K562 (cell line): Measurements from ENCODE around the gene IFT122. TPM values are rescaled to one million over a fixed set of nuclear protein-coding genes. Genes with fewer than 3 reads are reported as not detected.

Experiments
- ATAC-seq: fragments of 200-7000 bp; cut with Tn5 transposase; 3 replicates; pipeline ENCODE4 v1.9.1; 2020; ENCODE audit warnings: moderate library complexity
- BruUV-seq: library from RNA; stranded (reverse); fragments of 400-500 nt; replicated peaks from 2 replicates; lab custom pipeline; 2021; lab: Mats Ljungman, UMichigan
- CTCF ChIA-PET: fragments of 300-600 bp; formaldehyde crosslinking; extraction: SDS; loops from one replicate; lab custom pipeline; 2021; ENCODE audit warnings: low intra/inter-chr PET ratio; lab: Yijun Ruan, JAX
- POLR2A ChIA-PET: fragments of 300-600, 350-650 bp; sonication (Branson Sonifier 250); formaldehyde crosslinking; extraction: SDS; loops from one replicate; lab custom pipeline; 2021; ENCODE audit warnings: antibody characterized with exemption, inconsistent platforms; lab: Yijun Ruan, JAX
- DNase-seq, 4 experiments: peaks; one replicate each; pipeline versions ENCODE4 v3.0.0 to v3.0.0-alpha.2; 2011 to 2018; ENCODE audit warnings: low spot score in 3 of 4, mixed read lengths in 3 of 4; ENCODE audit errors: extremely low read depth in 1 of 4
- FAIRE-seq: peaks from 2 replicates; lab custom pipeline; 2011; peaks lifted over from hg19 to GRCh38; lab: Jason Lieb, UNC
- H2AFZ ChIP-seq: 2 replicates; pipeline ENCODE4 v1.6.0; 2011; ENCODE audit warnings: low read depth, low read length, control low read depth, inconsistent platforms
- H3K27ac ChIP-seq: fragments of 200-600 bp; 3 replicates; pipeline ENCODE4 v1.8.0; 2011; ENCODE audit warnings: low read depth, mild to moderate bottlenecking, control low read depth, inconsistent platforms, low read length, moderate library complexity, mixed read lengths; ENCODE audit errors: extremely low read depth
- H3K27me3 ChIP-seq, 2 experiments: fragments of 300-600 bp in 1 of 2; 2 replicates in 1 of 2; 3 replicates in 1 of 2; pipeline versions ENCODE4 v1.6.0 to v1.8.0; 2011; ENCODE audit warnings: inconsistent platforms in 2 of 2, low read length in 2 of 2, mild to moderate bottlenecking in 1 of 2, mixed read lengths in 1 of 2, moderate library complexity in 1 of 2; ENCODE audit not compliant: control insufficient read depth in 2 of 2, insufficient read depth in 2 of 2
- H3K36me3 ChIP-seq: fragments of 300-600 bp; 3 replicates; pipeline ENCODE4 v1.8.0; 2011; ENCODE audit warnings: mild to moderate bottlenecking, low read length, inconsistent platforms; ENCODE audit not compliant: control insufficient read depth, insufficient read depth
- H3K4me1 ChIP-seq, 2 experiments: fragments of 200-600 bp in 1 of 2; replicated peaks in 1 of 2; 2 replicates in 1 of 2; 3 replicates in 1 of 2; pipeline versions ENCODE4 v1.5.1 to v1.8.0; 2011; ENCODE audit warnings: inconsistent platforms in 2 of 2, low read length in 2 of 2, mild to moderate bottlenecking in 1 of 2, mixed read lengths in 1 of 2, moderate library complexity in 1 of 2; ENCODE audit not compliant: control insufficient read depth in 2 of 2, insufficient read depth in 2 of 2
- H3K4me2 ChIP-seq: 2 replicates; pipeline ENCODE4 v1.6.1; 2011; ENCODE audit warnings: low read length, control low read depth, inconsistent platforms, mixed read lengths; ENCODE audit not compliant: insufficient read depth
- H3K4me3 ChIP-seq: fragments of 200-600 bp; sonication (generic), shearing (Covaris generic); 2 replicates; pipeline ENCODE4 v1.5.1; 2016; ENCODE audit warnings: control low read depth, inconsistent platforms
- H3K79me2 ChIP-seq: fragments of 200-600 bp; 3 replicates; pipeline ENCODE4 v1.8.0; 2011; ENCODE audit warnings: low read length, inconsistent platforms; ENCODE audit not compliant: control insufficient read depth, insufficient read depth
- H3K9ac ChIP-seq, 2 experiments: 2 replicates each; pipeline versions ENCODE4 v1.6.0 to v1.6.1; 2011; ENCODE audit warnings: low read depth in 2 of 2, low read length in 2 of 2, control low read depth in 1 of 2, inconsistent platforms in 1 of 2, mild to moderate bottlenecking in 1 of 2, mixed read lengths in 1 of 2; ENCODE audit not compliant: insufficient read depth in 1 of 2
- H3K9me1 ChIP-seq: one replicate; pipeline ENCODE4 v1.6.0; 2011; ENCODE audit warnings: inconsistent platforms, mild to moderate bottlenecking, low read length, moderate library complexity; ENCODE audit not compliant: control insufficient read depth, insufficient read depth
- H3K9me3 ChIP-seq: replicated peaks from 2 replicates; pipeline ENCODE4 v1.5.1; 2011; ENCODE audit warnings: low read depth, low read length, inconsistent platforms; ENCODE audit not compliant: control insufficient read depth, insufficient read depth
- H4K20me1 ChIP-seq: replicated peaks from 2 replicates; pipeline ENCODE4 v1.6.1; 2011; ENCODE audit warnings: low read length, inconsistent platforms, mixed read lengths; ENCODE audit not compliant: control insufficient read depth, insufficient read depth
- PCBP1 ChIP-seq: fragments of 200-400 bp; formaldehyde crosslinking; IDR thresholded peaks from 2 replicates; pipeline ENCODE4 v1.6.1; 2018; ENCODE audit warnings: mild to moderate bottlenecking, low read depth, low read length; ENCODE audit not compliant: poor library complexity, severe bottlenecking
- SRSF9 ChIP-seq: fragments of 200-400 bp; formaldehyde crosslinking; IDR thresholded peaks from 2 replicates; pipeline ENCODE4 v1.6.1; 2017; ENCODE audit warnings: low read depth, low read length, borderline replicate concordance
- WGBS: fragments of 100-300 bp; shearing (Covaris generic); methylation state at CpG from one replicate; pipeline ENCODE4 v1.1.6; 2016; ENCODE audit warnings: low coverage, mixed read lengths; ENCODE audit not compliant: insufficient coverage; ENCODE audit errors: missing lambda C conversion rate; 5-methylcytosine and 5-hydroxymethylcytosine counted together
- in situ Hi-C: fragments of 300-500 bp; cut with MboI; formaldehyde crosslinking; loops from 4 replicates; pipeline ENCODE4 v1.15.0; 2018; ENCODE audit warnings: inconsistent platforms, mixed read lengths
- intact Hi-C: fragments of 100-400 bp; cut with micrococcal nuclease; formaldehyde crosslinking; loops from 2 replicates; pipeline ENCODE4 v1.14.2; 2022
- polyA plus RNA-seq, 8 experiments: library from polyadenylated mRNA; depleted of rRNA in 4 of 8; stranded (reverse) in 5 of 8; unstranded in 3 of 8; fragments of >200 nt; fragmentation: Nextera tagmentation in 2 of 8; fragmentation: Illumina TruSeq in 1 of 8; extraction: Ambion mirVana in 2 of 8; extraction: Trizol in 1 of 8; gene quantifications; 2 replicates each; pipeline versions ENCODE4 v1.2.1 to v1.2.3, GENCODE V29; 2011 to 2014; ENCODE audit warnings: inconsistent platforms in 1 of 8, missing spikeins in 1 of 8
- total RNA-seq, 7 experiments: library from RNA; depleted of rRNA in 6 of 7; stranded (reverse); fragments of >200 nt in 6 of 7; fragmentation: Illumina TruSeq in 2 of 7; extraction: Trizol in 2 of 7; gene quantifications; 2 replicates each; pipeline versions ENCODE4 v1.2.1 to v1.2.3, GENCODE V29; 2011 to 2021; ENCODE audit warnings: low replicate concordance in 1 of 7
- TF ChIP-seq, protein P1 (sequence below), 2 experiments: fragments of 450-650 bp; IDR thresholded peaks; 2 replicates each; pipeline ENCODE4 v1.6.1; 2016

IFT122 gene
- total and polyA plus RNA-seq, 9 of the 15 experiments (the other 6 are each of a cell fraction or from before 2014, with no cell fraction given): 2.4 to 11.5 (median 7.7) TPM

- Histone ChIP-seq H3K27me3 (no peaks in the 10 kb centered on the region), H3K9me3 (no peaks in the 10 kb centered on the region), H4K20me1 (no peaks in the 10 kb centered on the region), H3K9ac (peak overlapping the region in 1 of 2 experiments; percentile 58; a peak in 2 of 4 replicates), H3K4me3 (no peak overlapping the region), H3K4me2 (no peak overlapping the region), H3K79me2 (no peaks in the 10 kb centered on the region), H3K4me1 (peaks cover 7 to 50% of the 10 kb centered on the region in 2 experiments; a peak in 4 of 5 replicates), H3K27ac (no peak overlapping the region), H3K9me1 (no peaks in the 10 kb centered on the region), H2AFZ (no peak overlapping the region), H3K36me3 (peaks cover 25% of the 10 kb centered on the region; the same call in 1 of the 3 replicates)
- no peak for FAIRE-seq
- ATAC-seq: no peak
- in situ Hi-C loops: no loop called here
- BruUV-seq: no TSS peak
- CTCF ChIA-PET: no interaction called here
- WGBS: 69% methylated on average over 15 of the region's 15 CpGs
- intact Hi-C loops: no loop called here
- POLR2A ChIA-PET: interaction anchor here (0.5 to 1.0 kb wide), 2 partner anchors 29 to 278 kb away, joined by 3 to 5 read pairs; no protein-coding TSS in a partner anchor
- TF ChIP-seq SRSF9 (no peak), PCBP1 (no peak)
- TF ChIP-seq, protein P1, sequence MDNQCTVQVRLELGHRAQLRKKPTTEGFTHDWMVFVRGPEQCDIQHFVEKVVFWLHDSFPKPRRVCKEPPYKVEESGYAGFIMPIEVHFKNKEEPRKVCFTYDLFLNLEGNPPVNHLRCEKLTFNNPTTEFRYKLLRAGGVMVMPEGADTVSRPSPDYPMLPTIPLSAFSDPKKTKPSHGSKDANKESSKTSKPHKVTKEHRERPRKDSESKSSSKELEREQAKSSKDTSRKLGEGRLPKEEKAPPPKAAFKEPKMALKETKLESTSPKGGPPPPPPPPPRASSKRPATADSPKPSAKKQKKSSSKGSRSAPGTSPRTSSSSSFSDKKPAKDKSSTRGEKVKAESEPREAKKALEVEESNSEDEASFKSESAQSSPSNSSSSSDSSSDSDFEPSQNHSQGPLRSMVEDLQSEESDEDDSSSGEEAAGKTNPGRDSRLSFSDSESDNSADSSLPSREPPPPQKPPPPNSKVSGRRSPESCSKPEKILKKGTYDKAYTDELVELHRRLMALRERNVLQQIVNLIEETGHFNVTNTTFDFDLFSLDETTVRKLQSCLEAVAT (IDR thresholded peaks at IDR 0.05): peak in 1 of 2 experiments; percentile 48; a peak in 1 of 4 replicates
- DNase-seq: no peak
Observed at GRCh38 chr3:129558081-129558771, 118.2 kb downstream of the IFT122 start.
